Stimulated activated CD4-positive, alpha-beta T cell treated with anti-CD3 and anti-CD28 coated beads, Interleukin-12 subunit alpha, Interleukin-12 subunit beta, amount 100 ng/mL, for 48 hours (primary cell): Measurements from ENCODE around the gene AXIN1.
A peak's percentile ranks its signal among the peaks of the same experiment; 100 is the strongest.

Experiments used
- DNase-seq, 3 donors: peaks; one replicate each; pipeline ENCODE4 v3.0.0-alpha.2; 2020; ENCODE audit warnings: low read depth in 2 of 3, low spot score in 1 of 3

Gene AXIN1

DNA sequence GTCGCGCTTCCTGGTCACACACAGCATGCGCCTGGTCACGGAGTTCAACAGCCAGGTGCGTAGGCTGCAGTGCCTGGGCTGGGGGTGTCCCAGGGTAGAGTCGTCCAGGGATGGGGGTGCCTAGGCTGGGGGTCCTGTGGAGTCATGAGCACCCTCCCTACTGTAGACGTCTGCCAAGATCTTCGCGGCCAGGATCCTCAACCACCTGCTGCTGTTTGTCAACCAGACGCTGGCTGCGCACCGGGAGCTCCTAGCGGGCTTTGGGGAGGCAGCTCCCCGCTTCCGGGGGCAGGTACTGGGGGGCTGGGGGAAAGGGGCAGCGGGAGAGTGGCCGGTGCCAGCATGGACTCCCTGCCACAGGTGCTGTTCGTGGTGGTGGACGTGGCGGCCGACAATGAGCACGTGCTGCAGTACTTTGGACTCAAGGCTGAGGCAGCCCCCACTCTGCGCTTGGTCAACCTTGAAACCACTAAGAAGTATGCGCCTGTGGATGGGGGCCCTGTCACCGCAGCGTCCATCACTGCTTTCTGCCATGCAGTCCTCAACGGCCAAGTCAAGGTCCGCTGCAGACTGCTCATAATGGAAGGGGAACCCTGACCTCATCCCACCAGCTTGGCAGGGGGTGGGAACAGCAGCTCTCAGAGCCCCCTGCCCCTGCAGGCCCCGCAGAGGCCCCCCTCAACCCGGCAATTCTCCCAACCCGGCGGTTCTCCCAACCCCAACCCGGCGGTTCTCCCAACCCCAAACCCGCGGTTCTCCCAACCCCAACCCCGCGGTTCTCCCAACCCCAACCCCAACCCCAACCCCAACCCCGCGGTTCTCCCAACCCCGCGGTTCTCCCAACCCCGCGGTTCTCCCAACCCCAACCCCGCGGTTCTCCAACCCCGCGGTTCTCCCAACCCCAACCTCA is 67.1 kb downstream of the AXIN1 start:
- DNase-seq: no peak

DNA sequence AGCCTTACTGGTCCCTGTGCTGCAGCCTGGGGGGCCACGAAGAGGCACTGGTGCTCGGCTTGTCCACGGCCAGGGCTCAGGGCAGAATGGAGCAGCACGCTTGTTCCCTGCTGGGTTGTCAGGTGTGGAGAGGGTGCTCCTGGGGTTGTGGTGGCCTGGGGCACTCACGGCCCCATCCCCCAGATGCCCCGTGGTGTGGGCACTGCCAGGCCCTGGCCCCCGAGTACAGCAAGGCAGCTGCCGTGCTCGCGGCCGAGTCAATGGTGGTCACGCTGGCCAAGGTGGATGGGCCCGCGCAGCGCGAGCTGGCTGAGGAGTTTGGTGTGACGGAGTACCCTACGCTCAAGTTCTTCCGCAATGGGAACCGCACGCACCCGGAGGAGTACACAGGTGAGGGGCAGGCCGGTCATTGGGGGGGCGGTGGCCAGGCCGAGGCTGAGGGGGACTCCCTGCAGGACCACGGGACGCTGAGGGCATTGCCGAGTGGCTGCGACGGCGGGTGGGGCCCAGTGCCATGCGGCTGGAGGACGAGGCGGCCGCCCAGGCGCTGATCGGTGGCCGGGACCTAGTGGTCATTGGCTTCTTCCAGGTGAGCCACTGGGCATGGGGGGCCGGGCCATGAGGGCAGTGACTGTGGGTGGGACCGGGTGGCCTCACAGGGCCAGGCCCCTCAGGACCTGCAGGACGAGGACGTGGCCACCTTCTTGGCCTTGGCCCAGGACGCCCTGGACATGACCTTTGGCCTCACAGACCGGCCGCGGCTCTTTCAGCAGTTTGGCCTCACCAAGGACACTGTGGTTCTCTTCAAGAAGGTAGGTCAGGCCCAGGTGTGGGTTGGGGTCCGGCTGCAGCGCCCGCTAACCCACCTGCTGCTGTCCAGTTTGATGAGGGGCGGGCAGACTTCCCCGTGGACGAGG is 68.1 kb downstream of the AXIN1 start:
- DNase-seq: no peak

DNA sequence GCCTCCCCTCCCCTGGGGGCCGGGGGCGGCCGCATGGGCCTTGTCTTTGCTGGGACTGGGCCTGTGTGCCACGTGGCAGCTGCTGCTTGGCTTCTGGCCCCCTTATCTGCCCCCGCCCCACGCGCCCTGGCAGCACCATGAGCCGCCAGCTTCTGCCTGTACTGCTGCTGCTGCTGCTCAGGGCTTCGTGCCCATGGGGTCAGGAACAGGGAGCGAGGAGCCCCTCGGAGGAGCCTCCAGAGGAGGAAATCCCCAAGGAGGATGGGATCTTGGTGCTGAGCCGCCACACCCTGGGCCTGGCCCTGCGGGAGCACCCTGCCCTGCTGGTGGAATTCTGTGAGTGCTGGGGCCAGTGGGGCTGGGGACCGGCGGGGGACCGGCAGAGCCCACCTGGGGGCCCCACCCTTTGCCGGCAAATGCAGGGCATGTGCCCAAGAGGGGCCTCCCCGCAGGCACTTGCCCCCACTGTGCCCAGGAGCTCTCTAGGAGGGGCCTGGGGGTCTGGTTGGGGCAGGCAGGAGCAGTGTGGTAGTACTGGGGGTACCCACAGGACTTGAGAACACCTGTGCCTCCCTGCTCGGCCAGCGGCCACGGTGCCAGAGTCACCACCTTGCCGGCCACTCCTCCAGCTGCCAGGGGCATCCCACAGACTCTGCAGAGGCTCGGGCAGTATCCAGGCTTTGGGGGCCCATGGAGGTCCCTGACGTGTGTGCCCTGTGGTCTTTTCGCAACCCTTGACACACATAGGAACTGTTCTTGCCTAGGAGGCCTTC is 69.3 kb downstream of the AXIN1 start, which contains the start of gene PDIA2:
PDIA2 (plus strand) TSS at position 132 of the 773 bp plus-strand sequence; CDS start at position 138, 6 bp downstream.
- DNase-seq: no peak

DNA sequence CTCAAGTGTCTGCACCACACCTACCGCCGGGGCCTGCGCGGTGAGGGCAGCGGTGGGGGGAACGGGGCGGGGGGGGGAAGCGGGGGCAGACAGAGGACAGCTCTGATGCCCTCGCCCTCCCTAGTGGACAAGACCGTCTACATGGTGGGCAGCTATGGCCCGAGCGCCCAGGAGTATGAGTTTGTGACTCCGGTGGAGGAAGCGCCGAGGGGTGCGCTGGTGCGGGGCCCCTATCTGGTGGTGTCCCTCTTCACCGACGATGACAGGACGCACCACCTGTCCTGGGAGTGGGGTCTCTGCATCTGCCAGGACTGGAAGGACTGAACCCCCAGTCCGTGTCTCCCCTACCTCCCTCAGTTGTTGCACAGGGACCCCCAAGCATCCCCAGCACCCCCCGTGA is 70.0 kb downstream of the AXIN1 start:
- DNase-seq: no peak

DNA sequence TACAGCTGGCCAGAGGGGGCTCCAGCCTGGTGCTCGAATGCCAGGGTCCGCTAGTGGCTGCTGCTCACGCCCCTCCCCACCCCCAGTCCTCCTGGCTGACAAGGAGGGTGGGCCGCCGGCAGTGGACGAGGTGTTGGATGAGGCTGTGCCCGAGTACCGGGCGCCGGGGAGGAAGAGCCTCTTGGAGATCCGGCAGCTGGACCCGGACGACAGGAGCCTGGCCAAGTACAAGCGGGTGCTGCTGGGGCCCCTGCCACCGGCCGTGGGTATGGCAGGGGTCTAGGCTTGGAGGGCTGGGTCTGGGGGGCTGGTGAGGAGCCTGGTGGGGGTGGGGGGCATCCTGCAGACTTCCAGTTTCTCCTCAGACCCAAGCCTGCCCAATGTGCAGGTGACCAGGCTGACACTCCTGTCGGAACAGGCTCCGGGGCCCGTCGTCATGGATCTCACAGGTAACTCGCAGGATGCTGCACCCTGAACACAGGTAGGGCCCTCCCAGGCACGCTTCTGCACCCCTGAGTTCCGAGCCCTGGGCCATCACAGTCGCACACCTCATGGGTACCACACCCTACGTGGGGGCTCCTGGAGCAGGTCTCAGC is 70.8 kb downstream of the AXIN1 start:
- no peak for DNase-seq

DNA sequence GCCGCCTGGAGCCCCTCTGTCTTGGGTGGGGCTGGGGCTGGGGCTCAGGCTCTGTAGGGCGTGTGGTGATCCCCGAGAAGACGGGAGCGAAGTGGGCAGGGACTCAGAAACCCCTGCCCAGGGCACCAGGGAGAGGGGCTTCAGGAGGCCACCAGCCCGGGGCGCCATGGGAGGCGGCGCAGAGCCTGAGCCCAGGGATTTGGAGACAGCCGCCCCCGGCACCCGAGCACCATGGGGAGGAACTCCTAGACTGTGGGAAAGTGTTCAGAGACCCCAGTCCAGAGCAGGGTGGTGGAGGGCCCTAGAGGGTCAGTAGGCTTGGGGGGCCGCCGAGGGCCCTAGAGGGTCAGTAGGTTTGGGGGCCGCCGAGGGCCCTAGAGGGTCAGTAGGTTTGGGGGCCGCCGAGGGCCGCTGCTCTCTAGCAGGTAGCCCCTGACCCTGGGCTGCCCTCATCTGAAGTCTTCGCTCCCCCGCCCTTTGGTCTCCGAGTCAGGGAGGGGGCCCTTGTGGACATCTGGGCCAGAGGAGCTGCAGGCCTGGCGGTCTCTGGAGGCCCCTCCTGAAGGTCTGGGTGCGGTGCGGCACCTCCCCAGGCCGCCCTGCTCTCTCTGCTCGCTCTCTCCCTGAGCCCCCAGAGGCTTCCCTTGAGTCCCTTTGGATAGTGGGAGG is 71.4 kb downstream of the AXIN1 start:
- DNase-seq: no peak

DNA sequence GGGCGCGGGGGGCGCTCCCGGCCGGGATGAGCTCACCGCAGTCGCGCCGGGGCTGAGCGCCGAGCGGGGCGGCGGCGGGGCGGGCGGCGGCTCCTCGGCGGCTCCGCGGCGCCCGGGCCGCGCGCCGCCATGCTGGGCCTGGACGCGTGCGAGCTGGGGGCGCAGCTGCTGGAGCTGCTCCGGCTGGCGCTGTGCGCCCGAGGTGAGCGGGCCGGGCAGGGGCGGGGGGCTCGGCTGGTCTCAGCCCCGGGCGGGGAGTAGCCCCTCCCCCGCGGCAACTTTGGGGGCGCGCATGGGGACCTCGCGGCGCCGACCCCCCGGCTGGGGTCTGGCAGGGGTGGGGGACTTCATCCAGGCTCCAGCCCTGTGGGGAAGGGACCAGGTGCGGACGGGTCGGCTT is 72.0 kb downstream of the AXIN1 start, which contains the start of gene ARHGDIG:
ARHGDIG (plus strand) TSS at position 40 of the 400 bp plus-strand sequence; CDS start at position 130, 90 bp downstream.
- DNase-seq: no peak

DNA sequence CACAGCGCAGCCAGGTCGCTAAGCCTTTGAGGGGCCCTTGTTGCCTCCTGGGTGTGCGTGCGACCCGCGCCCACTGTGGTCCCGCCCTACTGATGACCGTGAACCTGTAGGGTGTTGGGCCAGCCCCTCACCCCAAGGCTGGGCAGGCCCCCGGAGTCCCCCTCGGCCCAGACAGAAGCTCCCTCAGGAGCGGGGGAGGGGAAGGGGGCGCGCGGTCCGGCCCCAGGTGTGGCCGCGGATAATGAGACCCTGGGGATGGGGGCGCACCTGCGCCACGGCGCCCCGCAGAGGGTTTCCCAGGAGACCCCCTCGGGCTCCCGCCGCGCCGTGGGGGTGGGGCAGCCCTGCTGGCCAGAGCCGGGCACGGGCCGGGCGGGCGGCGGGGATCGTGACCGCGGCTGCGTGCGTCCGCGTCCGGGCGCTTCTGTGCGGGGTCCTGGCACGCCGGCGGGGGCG is 72.5 kb downstream of the AXIN1 start:
- no peak for DNase-seq

DNA sequence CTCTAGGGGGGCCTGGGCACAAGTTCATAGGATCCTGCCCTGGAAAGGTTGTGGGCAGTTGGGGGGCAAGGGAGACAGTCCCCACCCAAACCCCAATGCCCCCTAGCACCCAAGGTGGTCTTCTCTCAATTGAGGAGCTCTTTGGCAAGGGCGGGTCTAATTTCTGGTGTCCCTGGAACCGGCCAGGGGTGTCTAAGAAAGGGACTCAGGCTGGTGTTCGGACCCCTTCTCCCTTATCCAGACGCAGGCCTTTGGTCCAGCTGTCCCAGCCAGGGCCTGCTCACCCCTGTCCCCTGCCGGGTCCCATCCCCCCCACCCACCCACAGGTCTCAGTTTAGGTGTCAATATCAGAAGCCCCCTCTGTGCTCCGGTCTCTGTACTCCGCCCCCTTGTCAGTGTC is 73.0 kb downstream of the AXIN1 start:
- no peak for DNase-seq

DNA sequence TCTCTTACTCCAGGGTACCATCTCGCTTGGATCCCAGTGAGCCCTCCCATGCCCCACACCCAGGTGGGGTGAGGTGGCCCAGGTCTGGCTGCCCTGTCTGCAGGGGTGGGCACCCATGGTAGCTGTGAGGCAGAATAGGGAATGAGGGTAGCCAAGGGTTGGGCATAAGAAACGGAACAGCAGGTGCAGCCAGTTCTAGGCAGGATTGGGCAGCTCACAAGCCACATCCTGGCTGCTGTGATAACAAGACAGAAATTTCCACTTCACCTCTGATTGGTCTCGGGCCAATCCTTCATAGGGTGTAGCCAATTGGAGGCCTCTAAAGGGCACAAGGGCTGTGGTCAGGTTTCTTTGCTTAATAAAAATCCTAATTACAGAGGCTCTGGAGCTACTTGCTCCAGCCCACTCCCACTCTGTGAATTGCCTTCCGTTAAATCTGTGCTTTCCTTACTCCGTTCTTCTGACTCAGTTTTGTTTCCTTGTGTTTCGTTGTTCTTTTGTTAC is 73.6 kb downstream of the AXIN1 start:
- DNase-seq: peak in 1 of 3 donors; percentile 11

DNA sequence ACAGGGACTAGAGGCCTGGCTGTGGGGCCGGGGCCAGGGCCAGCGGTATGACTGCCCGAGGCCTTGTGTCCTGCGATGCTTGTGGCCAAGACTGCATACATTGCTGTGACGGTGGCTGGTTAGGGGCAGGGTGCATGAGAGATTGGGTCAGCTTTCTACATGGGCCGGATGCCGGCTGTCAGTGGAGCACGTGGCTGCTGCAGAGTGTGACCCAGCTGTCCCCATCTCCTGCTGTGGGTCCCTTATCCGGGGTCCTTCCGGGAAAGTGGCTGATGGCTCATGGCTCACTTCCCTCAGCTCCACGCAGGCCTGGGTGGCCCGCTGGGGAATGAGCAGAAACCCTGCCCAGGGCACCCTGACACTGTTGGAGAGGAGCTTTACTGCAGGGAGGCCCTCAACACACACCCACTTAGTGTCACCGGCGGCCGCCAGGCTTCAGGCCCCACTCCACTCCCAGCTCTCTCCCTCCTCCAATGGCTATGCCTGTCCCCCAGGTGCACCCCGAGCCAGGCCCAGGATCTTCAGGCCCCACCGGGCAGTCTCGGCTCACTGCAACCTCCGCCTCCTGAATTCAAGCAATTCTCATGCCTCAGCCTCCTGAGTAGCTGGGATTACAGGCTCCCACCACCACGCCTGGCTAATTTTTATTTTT is 76.0 kb downstream of the AXIN1 start:
- no peak for DNase-seq

DNA sequence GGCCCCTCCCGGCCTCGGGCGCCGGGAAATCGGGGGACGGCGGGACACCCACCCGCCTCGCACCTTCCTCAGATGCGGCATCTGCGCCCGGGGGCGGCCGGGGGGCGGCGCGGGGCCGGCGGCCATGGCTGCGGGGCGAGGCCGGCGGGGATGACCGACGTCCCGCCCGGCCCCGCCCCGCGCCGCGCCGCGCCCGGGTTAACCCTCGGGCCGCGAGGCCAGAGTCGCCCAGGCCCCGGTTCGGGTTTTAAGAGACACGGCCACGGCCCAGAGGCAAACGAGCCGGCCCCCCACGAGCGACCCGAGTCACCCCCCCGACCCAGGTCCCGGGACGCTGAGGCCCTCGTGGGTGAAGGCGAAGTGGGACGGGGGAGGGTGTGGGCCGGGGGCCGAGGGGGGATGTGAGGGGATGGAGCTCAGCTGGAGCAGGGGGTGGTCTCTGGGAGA is 76.7 kb downstream of the AXIN1 start, which contains the start of gene RGS11:
RGS11 (minus strand) TSS at position 159 of the 447 bp plus-strand sequence; CDS start at position 126, 33 bp downstream.
- no peak for DNase-seq

DNA sequence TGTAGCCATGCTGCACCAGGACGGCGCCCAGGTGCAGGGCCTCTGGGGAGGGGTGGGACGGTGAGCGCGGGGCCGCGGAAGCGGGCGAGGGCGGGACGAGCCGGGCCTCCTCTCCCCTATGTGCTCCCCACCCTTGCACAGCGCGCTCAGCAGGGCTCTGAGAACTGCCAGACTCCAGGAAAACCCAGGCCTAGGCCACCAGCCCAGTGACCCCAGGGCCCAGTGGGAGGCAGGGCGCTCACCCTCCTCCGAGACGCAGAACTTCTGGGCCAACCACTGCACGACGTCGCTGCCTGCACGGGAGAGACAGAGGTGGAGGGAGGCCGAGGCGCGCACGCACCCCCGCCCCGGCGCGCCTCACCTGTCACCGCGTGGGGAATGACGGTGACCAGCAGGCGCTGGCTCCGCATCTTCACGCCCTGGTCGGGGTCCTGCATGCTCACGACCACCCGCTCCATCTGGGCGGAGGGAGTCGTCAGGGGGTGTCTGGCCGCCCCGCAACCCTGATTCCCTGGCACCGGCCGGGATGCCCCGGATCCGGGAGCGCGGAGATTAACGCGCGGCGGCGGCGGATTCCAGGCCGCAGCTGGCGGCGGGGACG is 77.4 kb downstream of the AXIN1 start:
- no peak for DNase-seq

DNA sequence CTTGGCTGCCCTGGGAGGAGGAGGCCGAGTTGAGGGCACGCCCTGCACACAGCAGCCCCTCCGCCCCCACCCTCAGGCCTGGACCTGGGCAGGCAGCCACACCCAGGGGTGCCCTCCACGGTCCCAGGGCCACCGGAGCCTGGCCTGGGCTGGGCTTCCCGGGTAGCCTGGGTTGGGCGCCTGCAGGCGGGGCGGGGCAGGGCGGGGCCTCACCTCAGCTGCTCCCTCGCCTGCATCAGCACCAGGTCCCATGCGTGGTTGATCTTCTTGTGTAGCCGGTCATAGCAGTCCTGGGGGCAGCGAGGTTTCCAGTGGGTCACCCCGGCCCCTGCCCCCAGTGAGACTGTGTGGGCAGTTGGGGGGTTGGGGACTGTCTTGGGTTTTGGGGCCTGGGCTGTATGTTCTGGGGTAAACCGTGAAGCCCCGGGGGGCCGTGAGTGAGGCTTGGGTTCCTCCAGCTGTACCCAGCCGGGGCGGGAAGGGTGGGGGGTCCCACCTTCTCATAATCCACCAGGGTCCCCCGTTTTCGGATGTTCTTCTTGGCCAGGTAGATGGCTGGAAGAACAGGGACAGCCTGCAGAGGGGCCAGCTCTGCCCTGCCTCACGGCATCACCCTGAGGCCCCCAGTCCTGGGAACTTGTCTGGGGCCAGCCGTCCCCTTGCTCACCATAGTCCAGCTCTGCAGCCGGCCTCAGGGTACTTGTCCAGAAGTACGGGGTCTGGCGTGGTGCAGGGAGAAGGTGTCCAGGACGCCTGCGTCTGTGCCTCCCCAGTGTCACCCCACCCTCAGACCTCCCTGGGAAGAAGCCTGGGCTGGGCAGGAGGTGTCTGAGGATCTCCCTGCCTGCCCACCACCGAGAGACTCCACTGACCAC is 78.7 kb downstream of the AXIN1 start:
- no peak for DNase-seq

DNA sequence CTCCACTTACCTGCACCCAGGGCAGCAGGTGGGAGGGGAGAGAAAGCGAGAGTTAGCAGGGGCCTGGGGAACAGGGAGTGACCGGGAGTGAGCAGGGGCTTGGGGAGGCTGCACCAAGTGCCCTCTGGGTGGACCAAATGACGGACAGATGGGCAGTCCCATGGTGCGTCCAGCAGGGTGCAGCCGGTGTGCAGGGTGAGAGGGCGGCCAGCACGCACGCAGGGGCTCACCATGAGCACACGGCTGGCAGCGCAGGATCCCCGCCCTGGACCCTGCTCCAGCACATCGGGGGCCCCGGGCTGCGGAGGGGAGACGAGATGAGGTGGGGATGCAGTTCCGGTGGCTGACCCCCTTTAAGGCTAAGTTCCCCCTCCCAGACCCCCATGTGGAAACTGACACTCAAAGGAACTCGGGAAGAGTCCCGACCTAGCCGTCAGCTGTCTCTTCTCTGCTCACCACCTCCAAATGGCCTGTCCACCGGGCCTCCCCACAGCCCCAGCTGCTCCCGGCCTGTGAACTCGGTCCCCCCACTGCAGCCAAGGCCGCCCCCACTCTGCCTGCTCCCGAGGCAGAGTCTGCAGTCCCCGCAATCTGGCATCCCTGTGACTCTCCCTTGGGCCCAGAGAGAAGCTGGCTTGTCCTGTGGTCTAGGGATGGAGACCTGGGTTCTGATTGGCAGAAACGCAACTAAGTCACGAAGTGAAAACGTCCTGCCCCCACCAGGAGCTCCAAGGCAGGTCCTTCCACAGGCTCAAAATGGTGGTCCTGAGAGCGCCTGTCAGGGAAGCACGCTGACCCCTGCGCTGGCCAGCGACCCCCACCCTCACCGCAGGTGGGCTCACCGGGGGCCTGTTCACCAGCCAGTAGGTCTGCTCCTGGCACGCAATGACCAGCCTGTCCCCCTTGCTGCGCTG is 79.6 kb downstream of the AXIN1 start:
- DNase-seq: no peak
